22Rv1 (cell line): ENCODE data around the gene CACNA2D4.

ENCODE experiments used
- ZFX ChIP-seq: fragments of 450-650 bp; IDR thresholded peaks from 2 replicates; pipeline ENCODE4 v1.6.1; 2017; ENCODE audit warnings: antibody characterized with exemption, borderline replicate concordance
- TF ChIP-seq, protein P1 (sequence below): fragments of 450-650 bp; IDR thresholded peaks from 2 replicates; pipeline ENCODE4 v1.5.1; 2017; ENCODE audit warnings: mild to moderate bottlenecking

DNA sequence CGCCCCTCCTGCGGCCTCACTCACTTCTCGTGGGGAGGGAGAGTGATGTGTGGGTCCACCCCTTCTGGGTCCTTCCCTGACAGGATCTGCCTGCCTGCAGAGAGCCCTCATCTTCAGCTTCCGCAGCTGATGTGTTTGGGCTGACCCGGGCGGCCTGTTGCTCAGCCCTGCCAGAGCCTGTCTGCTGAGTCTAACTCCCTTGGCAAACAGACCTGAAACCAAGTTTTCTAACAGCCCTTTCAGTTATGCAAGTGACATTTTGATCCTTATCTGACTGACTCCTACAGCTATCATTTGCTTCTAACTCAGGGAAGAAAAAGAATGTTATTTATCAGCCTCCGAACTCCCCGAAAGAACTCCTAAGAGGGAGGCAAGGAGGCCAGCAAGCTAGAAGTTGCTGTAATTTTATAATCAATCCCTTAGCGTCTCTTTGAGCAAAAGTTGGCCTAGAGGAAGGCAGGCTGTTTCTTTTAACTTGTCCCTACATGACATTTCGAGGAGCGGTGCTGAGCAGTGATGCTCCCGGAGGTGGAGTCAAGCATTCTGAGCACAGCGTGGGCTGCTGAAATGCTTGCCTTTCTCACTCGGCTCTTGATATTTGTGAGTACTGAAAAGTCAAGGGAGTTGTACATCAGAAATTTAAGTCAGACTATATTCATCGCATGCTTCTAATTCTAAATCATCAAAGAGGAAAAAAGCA lies 31.5 kb upstream of the CACNA2D4 start:
- TF ChIP-seq, protein P1, sequence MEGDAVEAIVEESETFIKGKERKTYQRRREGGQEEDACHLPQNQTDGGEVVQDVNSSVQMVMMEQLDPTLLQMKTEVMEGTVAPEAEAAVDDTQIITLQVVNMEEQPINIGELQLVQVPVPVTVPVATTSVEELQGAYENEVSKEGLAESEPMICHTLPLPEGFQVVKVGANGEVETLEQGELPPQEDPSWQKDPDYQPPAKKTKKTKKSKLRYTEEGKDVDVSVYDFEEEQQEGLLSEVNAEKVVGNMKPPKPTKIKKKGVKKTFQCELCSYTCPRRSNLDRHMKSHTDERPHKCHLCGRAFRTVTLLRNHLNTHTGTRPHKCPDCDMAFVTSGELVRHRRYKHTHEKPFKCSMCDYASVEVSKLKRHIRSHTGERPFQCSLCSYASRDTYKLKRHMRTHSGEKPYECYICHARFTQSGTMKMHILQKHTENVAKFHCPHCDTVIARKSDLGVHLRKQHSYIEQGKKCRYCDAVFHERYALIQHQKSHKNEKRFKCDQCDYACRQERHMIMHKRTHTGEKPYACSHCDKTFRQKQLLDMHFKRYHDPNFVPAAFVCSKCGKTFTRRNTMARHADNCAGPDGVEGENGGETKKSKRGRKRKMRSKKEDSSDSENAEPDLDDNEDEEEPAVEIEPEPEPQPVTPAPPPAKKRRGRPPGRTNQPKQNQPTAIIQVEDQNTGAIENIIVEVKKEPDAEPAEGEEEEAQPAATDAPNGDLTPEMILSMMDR, result no peak
- TF ChIP-seq ZFX, result no peak
